Peyer's patch (tissue), 4 donors: ENCODE data around the gene CUL3. TPM values are rescaled to one million over a fixed set of nuclear protein-coding genes. Genes with fewer than 3 reads are reported as not detected.

Experiments used
- DNase-seq, 3 donors: peaks; one replicate each; pipeline ENCODE4 v3.0.0-alpha.2; 2017 to 2019
- H3K27ac ChIP-seq, 4 donors: fragments of 200-600 bp; sonication (generic); one replicate each; pipeline ENCODE4 v1.5.1; 2016 to 2019
- H3K27me3 ChIP-seq, 2 donors: fragments of 200-600 bp; sonication (generic); one replicate each; pipeline ENCODE4 v1.5.1; 2019
- H3K36me3 ChIP-seq, 3 donors: fragments of 200-600 bp; sonication (generic); one replicate each; pipeline ENCODE4 v1.5.1; 2016 to 2019
- H3K4me1 ChIP-seq, 4 donors: fragments of 200-600 bp; sonication (generic); one replicate each; pipeline ENCODE4 v1.5.1; 2016 to 2019
- H3K4me3 ChIP-seq, 4 donors: fragments of 200-600 bp; sonication (generic); 1 replicate in 3 of 4; 2 replicates in 1 of 4; pipeline ENCODE4 v1.5.1; 2016 to 2019; ENCODE audit warnings: mild to moderate bottlenecking in 1 of 4
- H3K9me3 ChIP-seq, 4 donors: fragments of 200-600 bp; sonication (generic); one replicate each; pipeline ENCODE4 v1.5.1; 2016 to 2019; ENCODE audit warnings: mild to moderate bottlenecking in 1 of 4
- POLR2A ChIP-seq, 2 donors: fragments of 450-650 bp; IDR thresholded peaks; one replicate each; pipeline ENCODE4 v1.5.1; 2017; ENCODE audit warnings: antibody characterized with exemption in 2 of 2, mild to moderate bottlenecking in 2 of 2, moderate library complexity in 2 of 2
- total RNA-seq, 4 donors: library from RNA; depleted of rRNA; stranded (reverse); fragments of >200 nt; gene quantifications; one replicate each; pipeline ENCODE4 v1.1.0, GENCODE V29; 2016
- TF ChIP-seq, protein P1 (sequence below), 6 experiments: fragments of 450-650 bp in 4 of 6; fragments of 200-600 bp in 2 of 6; sonication (generic) in 1 of 6; IDR thresholded peaks; one replicate each; pipeline ENCODE4 v1.5.1; 2017 to 2019; ENCODE audit warnings: antibody characterized with exemption in 6 of 6, mild to moderate bottlenecking in 3 of 6, moderate library complexity in 1 of 6

The CUL3 gene
- total RNA-seq, 4 donors from 2014 or later, result 40.5 to 96.6 (median 77.1) TPM

DNA sequence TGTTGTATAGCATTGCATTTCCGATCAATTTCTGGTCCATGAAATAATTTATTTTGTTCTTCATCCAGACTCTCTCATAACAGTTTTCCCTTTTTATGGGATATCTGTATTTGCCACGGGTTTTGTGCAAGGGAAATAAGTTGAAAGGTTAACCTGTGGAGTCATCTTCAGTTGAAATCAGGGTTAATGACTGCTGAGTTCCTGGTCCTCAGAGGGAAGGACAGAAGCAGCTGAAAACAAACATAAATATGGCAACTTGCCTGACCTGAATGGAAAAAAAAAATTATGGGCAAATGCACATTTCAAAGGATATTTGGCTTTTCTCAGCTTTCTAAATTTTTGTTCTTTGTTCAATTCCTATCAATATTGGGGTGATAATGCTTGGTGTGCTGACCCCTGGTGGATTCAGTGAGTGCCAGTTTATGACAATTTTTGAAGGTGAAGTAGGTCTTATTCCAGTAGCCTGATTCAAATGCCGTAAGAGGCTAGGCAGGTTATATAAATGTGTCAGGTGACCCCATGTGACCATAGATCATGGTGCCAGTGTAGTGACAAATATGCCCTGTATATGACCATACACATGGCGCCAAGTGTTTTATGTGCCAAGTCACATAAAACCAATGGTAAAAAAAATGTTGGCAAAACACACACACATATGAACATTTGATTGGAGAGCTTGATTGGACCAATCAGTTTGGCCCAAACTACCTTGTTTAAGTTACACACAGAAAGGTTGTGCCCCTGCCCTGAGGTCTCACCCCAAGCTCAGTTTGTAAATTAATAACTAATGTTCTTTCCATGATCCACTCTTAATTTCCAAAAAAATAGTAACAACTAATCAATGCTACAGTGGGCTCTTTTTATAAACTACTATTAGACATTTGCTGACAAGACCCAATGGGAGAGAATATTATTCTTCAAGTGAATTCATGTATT lies 135.7 kb downstream of the CUL3 start:
- no peaks in the 10 kb centered on the region for H3K27me3 ChIP-seq
- H3K36me3 ChIP-seq, result no peaks in the 10 kb centered on the region
- DNase-seq, result no peak
- no peak for TF ChIP-seq POLR2A (IDR thresholded peaks at IDR 0.05)
- TF ChIP-seq, protein P1, sequence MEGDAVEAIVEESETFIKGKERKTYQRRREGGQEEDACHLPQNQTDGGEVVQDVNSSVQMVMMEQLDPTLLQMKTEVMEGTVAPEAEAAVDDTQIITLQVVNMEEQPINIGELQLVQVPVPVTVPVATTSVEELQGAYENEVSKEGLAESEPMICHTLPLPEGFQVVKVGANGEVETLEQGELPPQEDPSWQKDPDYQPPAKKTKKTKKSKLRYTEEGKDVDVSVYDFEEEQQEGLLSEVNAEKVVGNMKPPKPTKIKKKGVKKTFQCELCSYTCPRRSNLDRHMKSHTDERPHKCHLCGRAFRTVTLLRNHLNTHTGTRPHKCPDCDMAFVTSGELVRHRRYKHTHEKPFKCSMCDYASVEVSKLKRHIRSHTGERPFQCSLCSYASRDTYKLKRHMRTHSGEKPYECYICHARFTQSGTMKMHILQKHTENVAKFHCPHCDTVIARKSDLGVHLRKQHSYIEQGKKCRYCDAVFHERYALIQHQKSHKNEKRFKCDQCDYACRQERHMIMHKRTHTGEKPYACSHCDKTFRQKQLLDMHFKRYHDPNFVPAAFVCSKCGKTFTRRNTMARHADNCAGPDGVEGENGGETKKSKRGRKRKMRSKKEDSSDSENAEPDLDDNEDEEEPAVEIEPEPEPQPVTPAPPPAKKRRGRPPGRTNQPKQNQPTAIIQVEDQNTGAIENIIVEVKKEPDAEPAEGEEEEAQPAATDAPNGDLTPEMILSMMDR (IDR thresholded peaks at IDR 0.05), result peak in 5 of 6 experiments; percentile 43 to 52 (median 47)
- H3K4me1 ChIP-seq, result no peaks in the 10 kb centered on the region
- H3K9me3 ChIP-seq, result no peaks in the 10 kb centered on the region
- no peak overlapping the region for H3K27ac ChIP-seq
- no peak overlapping the region for H3K4me3 ChIP-seq

- H3K27ac ChIP-seq, result no peak overlapping the region
- H3K36me3 ChIP-seq, result no peaks in the 10 kb centered on the region
- TF ChIP-seq, protein P1 (IDR thresholded peaks at IDR 0.05), result no peak
- no peak for TF ChIP-seq POLR2A (IDR thresholded peaks at IDR 0.05)
- no peaks in the 10 kb centered on the region for H3K27me3 ChIP-seq
- no peak overlapping the region for H3K4me3 ChIP-seq
- no peaks in the 10 kb centered on the region for H3K9me3 ChIP-seq
- H3K4me1 ChIP-seq, result no peaks in the 10 kb centered on the region
- no peak for DNase-seq
These were observed 136.9 kb downstream of the CUL3 start for GRCh38 chr2:224448236-224448635.

DNA sequence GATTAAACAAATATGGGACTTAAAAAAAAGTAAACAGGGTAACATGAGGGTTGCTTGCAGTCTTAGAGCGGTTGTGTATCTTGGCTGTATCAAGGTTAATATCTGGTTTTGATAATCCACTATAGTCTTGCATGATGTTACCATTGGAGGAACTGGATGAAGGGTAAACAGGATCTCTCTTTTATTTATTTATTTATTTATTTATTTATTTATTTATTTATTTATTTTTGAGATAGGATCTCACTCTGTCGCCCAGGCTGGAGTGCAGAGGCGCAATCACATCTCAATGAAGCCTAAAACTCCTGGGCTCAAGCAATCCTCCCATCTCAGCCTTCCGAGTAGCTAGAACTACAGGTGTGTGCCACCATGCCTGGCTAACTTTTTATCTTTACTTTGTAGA lies 140.4 kb downstream of the CUL3 start:
- DNase-seq, result no peak

GRCh38 chr2:224444021-224444420 lies 141.1 kb downstream of the CUL3 start:
- Histone ChIP-seq H3K9me3 (no peaks in the 10 kb centered on the region), H3K36me3 (no peaks in the 10 kb centered on the region), H3K27me3 (no peaks in the 10 kb centered on the region), H3K4me1 (peaks cover 0 to 14% (median 3%) of the 10 kb centered on the region in 4 donors), H3K27ac (no peak overlapping the region), H3K4me3 (no peak overlapping the region)
- TF ChIP-seq, protein P1 (IDR thresholded peaks at IDR 0.05), result no peak
- no peak for TF ChIP-seq POLR2A (IDR thresholded peaks at IDR 0.05)
- DNase-seq, result no peak

More for the DNA sequence above, 140.4 kb downstream of the CUL3 start:
- H3K27me3 ChIP-seq, result no peaks in the 10 kb centered on the region
- H3K36me3 ChIP-seq, result no peaks in the 10 kb centered on the region
- H3K4me1 ChIP-seq, result peaks cover 0 to 14% (median 3%) of the 10 kb centered on the region in 4 donors
- TF ChIP-seq, protein P1 (IDR thresholded peaks at IDR 0.05), result no peak
- TF ChIP-seq POLR2A (IDR thresholded peaks at IDR 0.05), result no peak
- no peaks in the 10 kb centered on the region for H3K9me3 ChIP-seq
- no peak overlapping the region for H3K27ac ChIP-seq
- H3K4me3 ChIP-seq, result no peak overlapping the region

DNA sequence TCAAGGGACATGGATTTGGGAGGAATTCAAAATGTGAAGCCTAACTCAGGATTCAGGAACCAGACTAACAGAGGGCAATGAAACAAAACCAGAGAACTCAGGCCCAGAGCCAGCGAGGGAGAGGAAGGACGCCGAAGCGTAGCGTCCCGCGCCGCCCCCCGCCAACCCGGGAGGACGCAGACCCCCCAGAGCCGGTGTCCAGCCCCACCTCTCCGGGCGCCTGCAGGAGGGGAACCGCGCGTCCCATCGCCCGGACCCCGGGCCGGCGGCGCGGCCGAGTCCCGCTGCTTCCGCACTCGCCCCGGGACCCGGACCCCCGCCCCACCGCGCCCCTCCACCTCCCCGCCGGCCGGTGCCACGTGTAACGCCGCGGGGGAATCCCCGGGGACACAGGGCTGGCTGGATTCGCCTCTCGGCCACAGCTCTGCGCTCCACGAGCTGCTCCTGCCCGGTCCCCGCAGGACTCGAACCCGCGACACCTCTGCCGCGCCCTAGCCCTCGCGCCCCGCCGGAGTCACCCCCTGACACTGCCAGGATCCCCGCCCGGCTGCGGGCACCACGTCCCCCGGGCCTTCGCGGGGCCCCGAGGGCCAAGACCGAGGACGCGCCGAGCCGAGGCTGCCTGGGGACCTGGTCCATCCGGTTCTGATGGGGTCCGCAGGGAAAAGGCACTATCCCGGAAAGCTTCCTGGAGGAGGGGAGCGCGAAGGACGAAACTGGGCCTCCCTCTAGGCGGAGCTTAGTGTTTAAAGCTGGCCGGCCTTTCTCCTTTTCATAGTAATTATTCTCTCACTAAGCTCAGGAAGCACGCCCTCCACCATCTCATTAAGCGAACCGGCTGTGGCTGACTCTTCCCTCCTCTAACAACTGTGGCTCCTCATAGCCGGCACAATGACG lies 142.8 kb downstream of the CUL3 start:
- Histone ChIP-seq H3K27ac (no peak overlapping the region), H3K4me3 (peak overlapping the region; percentile 46 to 65 (median 58))
- DNase-seq, result no peak

More for the DNA sequence above, 142.8 kb downstream of the CUL3 start:
- H3K9me3 ChIP-seq, result no peaks in the 10 kb centered on the region
- peaks cover 0 to 14% (median 3%) of the 10 kb centered on the region in 4 donors for H3K4me1 ChIP-seq
- TF ChIP-seq, protein P1 (IDR thresholded peaks at IDR 0.05), result no peak
- TF ChIP-seq POLR2A (IDR thresholded peaks at IDR 0.05), result no peak
- H3K27me3 ChIP-seq, result no peaks in the 10 kb centered on the region
- H3K36me3 ChIP-seq, result no peaks in the 10 kb centered on the region
